Measurements from ENCODE around the gene SETD1A.
A peak's percentile ranks its signal among the peaks of the same experiment; 100 is the strongest.

The SETD1A gene

GRCh38 chr16:30996985-30997724 is 39.6 kb downstream of the SETD1A start:
- TF ChIP-seq, protein P1, sequence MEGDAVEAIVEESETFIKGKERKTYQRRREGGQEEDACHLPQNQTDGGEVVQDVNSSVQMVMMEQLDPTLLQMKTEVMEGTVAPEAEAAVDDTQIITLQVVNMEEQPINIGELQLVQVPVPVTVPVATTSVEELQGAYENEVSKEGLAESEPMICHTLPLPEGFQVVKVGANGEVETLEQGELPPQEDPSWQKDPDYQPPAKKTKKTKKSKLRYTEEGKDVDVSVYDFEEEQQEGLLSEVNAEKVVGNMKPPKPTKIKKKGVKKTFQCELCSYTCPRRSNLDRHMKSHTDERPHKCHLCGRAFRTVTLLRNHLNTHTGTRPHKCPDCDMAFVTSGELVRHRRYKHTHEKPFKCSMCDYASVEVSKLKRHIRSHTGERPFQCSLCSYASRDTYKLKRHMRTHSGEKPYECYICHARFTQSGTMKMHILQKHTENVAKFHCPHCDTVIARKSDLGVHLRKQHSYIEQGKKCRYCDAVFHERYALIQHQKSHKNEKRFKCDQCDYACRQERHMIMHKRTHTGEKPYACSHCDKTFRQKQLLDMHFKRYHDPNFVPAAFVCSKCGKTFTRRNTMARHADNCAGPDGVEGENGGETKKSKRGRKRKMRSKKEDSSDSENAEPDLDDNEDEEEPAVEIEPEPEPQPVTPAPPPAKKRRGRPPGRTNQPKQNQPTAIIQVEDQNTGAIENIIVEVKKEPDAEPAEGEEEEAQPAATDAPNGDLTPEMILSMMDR (IDR thresholded peaks at IDR 0.05; ENCODE audit: low read depth, low read length), result no peak
- peak; percentile 24 for DNase-seq (ENCODE audit: extremely low read depth, low read depth)

GRCh38 chr16:30997725-30998711 is 40.5 kb downstream of the SETD1A start:
- peak; percentile 45 for DNase-seq (ENCODE audit: extremely low read depth, low read depth)
- TF ChIP-seq, protein P1 (IDR thresholded peaks at IDR 0.05; ENCODE audit: low read depth, low read length), result no peak

GRCh38 chr16:30998852-30999761 is 41.6 kb downstream of the SETD1A start:
- no peak for DNase-seq (ENCODE audit: extremely low read depth, low read depth)
- TF ChIP-seq, protein P1 (IDR thresholded peaks at IDR 0.05; ENCODE audit: low read depth, low read length), result no peak

GRCh38 chr16:31000671-31001382 is 43.3 kb downstream of the SETD1A start:
- TF ChIP-seq, protein P1 (IDR thresholded peaks at IDR 0.05; ENCODE audit: low read depth, low read length), result no peak
- no peak for DNase-seq (ENCODE audit: extremely low read depth, low read depth)

DNA sequence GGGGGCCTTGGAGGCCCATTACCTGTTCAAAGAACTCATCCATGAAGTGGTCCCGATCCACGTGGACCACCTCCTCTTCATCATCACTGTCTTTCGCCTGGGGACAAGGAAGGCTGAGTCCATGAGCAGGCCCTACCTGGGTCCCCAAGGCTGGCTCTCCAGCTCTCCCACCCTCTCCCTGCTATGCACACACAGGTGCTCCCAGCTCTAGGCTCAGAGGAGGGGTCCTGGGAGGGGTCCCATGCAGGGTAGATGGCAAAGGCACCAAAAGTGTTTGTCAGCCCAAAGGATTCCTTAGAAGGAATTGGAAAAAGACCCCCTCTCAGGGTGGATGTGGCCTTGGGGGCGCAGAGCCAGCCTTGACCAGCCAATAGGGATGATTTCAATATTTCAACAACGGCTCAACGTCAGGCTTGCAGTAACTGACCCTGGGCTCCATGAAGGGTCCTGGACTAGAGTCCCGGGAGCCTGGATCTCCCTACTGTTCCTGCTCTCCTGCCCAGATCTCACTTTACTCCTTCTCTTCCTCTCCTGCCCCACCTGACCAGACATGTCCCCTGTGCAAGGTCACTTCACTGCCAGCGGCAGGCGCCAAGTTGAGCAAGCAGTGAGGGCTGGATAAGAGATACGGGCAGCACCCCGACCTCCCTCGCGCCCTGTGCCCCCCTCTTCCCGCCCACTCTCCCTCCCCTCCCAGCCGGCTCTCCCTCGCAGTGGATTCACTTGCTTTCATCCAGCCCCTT is 44.1 kb downstream of the SETD1A start:
- DNase-seq (ENCODE audit: extremely low read depth, low read depth), result no peak

More for the DNA sequence above, 44.1 kb downstream of the SETD1A start:
- TF ChIP-seq, protein P1 (IDR thresholded peaks at IDR 0.05; ENCODE audit: low read depth, low read length), result no peak
